Limb (tissue), 2 donors: Measurements from ENCODE around the gene BANF1.
"Not testable (repeated sequence)": the region's sequence is repeated elsewhere in the genome, so short reads cannot be mapped to it uniquely, and the experiment has no call there.

Experiments used
- DNase-seq, 2 donors: peaks; one replicate each; pipeline ENCODE4 v3.0.0-alpha.2; 2016; ENCODE audit errors: extremely low spot score in 2 of 2

Gene BANF1

GRCh38 chr11:65978391-65979238 lies 23.7 kb upstream of the BANF1 start:
- no peak for DNase-seq

- no peak for DNase-seq
Observed at GRCh38 chr11:65979261-65979759, 23.0 kb upstream of the BANF1 start.

GRCh38 chr11:65981101-65981740 lies 21.1 kb upstream of the BANF1 start:
- DNase-seq, result no peak

- no peak for DNase-seq
Observed at GRCh38 chr11:65981972-65982823, 20.1 kb upstream of the BANF1 start.

GRCh38 chr11:65982824-65983588 lies 19.3 kb upstream of the BANF1 start:
- no peak for DNase-seq

- DNase-seq, result no peak
Observed at GRCh38 chr11:65983589-65983987, 18.7 kb upstream of the BANF1 start.

GRCh38 chr11:65987336-65987735 lies 15.0 kb upstream of the BANF1 start:
- no peak for DNase-seq

- peak; percentile 92 to 94 for DNase-seq
Observed at GRCh38 chr11:65988791-65989592, 13.3 kb upstream of the BANF1 start.

- no peak for DNase-seq
Observed at GRCh38 chr11:65992056-65992455, 10.2 kb upstream of the BANF1 start.

GRCh38 chr11:65997286-65997685 lies 5.0 kb upstream of the BANF1 start:
- DNase-seq, result no peak

GRCh38 chr11:66002648-66003225 lies 434 bp downstream of the BANF1 start:
- peak in 1 of 2 donors; percentile 26 for DNase-seq

- DNase-seq, result no peak
Observed at GRCh38 chr11:66003291-66003690, 988 bp downstream of the BANF1 start.

- no peak for DNase-seq
Observed at GRCh38 chr11:66004186-66004585, 1.9 kb downstream of the BANF1 start.

- no peak for DNase-seq
Observed at GRCh38 chr11:66006134-66006890, 4.0 kb downstream of the BANF1 start.

GRCh38 chr11:66006891-66007176 lies 4.5 kb downstream of the BANF1 start:
- no peak for DNase-seq

- no peak for DNase-seq
Observed at GRCh38 chr11:66007201-66007634, 4.9 kb downstream of the BANF1 start.

GRCh38 chr11:66008095-66008467 lies 5.8 kb downstream of the BANF1 start:
- DNase-seq, result no peak

- no peak for DNase-seq
Observed at GRCh38 chr11:66008468-66009101, 6.3 kb downstream of the BANF1 start.

- DNase-seq, result not testable (repeated sequence)
Observed at GRCh38 chr11:66010036-66010435, 7.7 kb downstream of the BANF1 start.
